NB4 (cell line): ENCODE measurements around the gene SUN2.

Source experiments
- DNase-seq: peaks from one replicate; pipeline ENCODE4 v3.0.0; 2010; ENCODE audit warnings: low read depth
- H3K4me3 ChIP-seq: one replicate; pipeline ENCODE4 v1.5.1; 2011; ENCODE audit warnings: mild to moderate bottlenecking, low read depth, low read length, moderate library complexity
- MAX ChIP-seq: IDR thresholded peaks from 2 replicates; pipeline ENCODE4 v1.6.1; 2011; ENCODE audit warnings: low read depth, low read length
- MYC ChIP-seq: IDR thresholded peaks from 2 replicates; pipeline ENCODE4 v1.6.1; 2011; ENCODE audit warnings: low read depth, low read length
- POLR2A ChIP-seq: IDR thresholded peaks from 2 replicates; pipeline ENCODE4 v1.6.1; 2011; ENCODE audit warnings: mild to moderate bottlenecking; ENCODE audit not compliant: insufficient read length; ENCODE audit errors: extremely low read depth
- TF ChIP-seq, protein P1 (sequence below): IDR thresholded peaks from one replicate; pipeline ENCODE4 v1.5.1; 2012; ENCODE audit warnings: low read depth, low read length

Gene SUN2

GRCh38 chr22:38774496-38775166 is 18.8 kb upstream of the SUN2 start:
- TF ChIP-seq POLR2A (no peak), MYC (no peak), MAX (no peak)
- TF ChIP-seq, protein P1, sequence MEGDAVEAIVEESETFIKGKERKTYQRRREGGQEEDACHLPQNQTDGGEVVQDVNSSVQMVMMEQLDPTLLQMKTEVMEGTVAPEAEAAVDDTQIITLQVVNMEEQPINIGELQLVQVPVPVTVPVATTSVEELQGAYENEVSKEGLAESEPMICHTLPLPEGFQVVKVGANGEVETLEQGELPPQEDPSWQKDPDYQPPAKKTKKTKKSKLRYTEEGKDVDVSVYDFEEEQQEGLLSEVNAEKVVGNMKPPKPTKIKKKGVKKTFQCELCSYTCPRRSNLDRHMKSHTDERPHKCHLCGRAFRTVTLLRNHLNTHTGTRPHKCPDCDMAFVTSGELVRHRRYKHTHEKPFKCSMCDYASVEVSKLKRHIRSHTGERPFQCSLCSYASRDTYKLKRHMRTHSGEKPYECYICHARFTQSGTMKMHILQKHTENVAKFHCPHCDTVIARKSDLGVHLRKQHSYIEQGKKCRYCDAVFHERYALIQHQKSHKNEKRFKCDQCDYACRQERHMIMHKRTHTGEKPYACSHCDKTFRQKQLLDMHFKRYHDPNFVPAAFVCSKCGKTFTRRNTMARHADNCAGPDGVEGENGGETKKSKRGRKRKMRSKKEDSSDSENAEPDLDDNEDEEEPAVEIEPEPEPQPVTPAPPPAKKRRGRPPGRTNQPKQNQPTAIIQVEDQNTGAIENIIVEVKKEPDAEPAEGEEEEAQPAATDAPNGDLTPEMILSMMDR, result no peak
- no peak for DNase-seq
- H3K4me3 ChIP-seq, result no peak overlapping the region

DNA sequence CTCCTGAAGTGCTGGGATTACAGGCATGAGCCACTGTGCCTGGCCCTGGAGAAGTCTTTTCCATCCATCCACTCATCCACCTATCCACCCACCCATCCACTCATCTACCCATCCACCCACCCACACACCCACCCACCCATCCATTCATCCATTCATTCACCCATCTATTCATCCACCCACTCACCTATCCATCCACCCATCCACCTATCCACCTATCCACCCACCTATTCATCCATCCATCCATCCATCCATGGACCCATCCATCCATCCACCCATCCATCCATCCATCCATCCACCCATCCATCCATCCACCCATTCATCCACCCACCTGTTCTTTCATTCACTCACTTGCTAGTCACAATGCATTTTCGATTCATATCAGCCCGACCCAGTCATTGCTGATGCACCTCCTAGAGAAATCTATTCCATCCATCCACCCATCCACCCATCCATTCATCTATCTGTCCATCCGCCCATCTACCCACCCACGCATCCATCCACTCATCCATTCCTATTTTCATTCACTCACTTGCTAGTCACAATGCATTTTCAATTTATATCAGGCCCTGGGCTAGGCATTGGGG is 17.7 kb upstream of the SUN2 start:
- TF ChIP-seq POLR2A, result no peak
- TF ChIP-seq, protein P1, result no peak
- no peak for TF ChIP-seq MYC
- no peak for TF ChIP-seq MAX
- DNase-seq, result no peak
- no peak overlapping the region for H3K4me3 ChIP-seq

DNA sequence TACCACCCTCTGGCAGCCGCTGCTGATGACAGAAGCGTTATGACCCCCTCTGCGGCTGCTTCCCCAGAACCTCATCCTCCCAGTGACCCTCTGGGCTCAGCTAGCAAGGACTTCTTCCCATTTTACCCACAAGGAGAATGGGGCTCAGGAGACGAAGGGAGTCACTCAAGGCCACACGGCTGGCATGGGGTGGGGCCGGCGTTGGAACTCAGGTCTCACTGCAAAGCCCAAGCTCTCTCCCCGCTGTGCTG is 16.8 kb upstream of the SUN2 start:
- TF ChIP-seq, protein P1, result no peak
- no peak for TF ChIP-seq MAX
- TF ChIP-seq MYC, result no peak
- TF ChIP-seq POLR2A, result no peak
- no peak for DNase-seq
- no peak overlapping the region for H3K4me3 ChIP-seq

DNA sequence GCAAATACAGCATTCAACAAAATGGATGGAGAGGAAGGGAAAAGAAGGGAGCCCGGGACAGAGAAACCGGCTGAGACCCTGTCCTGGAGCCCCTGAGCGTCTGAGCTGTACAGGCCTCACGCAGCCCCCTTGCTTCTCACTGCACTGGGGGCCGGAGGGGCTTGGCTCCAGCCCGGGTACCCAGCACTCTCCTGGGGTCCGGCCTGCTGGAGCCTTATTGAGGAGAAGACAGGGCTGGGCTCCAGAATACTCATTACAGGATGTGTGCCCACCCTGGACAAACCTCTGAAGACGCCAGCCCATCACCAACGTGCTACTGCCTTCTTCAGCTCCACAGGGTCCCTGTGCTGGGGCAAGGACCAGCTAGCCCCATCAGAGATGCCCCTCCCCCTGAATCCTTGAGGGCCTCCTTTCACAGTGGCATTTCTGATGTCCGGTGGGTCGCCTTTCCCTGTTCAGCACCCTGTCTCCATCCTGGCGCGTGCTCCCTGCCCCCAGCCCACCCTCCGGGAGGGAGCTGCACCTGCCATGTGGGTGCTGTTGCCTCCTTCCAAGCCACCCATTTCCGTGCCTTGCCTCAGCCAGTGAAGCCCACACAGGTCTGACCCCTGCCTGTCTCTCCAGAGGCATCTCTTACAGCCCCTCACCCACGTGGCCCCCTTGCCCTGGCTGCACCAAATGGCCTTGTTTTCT is 14.6 kb upstream of the SUN2 start:
- TF ChIP-seq MAX (no peak), POLR2A (no peak), MYC (no peak)
- TF ChIP-seq, protein P1, result no peak
- H3K4me3 ChIP-seq, result no peak overlapping the region
- DNase-seq, result no peak

DNA sequence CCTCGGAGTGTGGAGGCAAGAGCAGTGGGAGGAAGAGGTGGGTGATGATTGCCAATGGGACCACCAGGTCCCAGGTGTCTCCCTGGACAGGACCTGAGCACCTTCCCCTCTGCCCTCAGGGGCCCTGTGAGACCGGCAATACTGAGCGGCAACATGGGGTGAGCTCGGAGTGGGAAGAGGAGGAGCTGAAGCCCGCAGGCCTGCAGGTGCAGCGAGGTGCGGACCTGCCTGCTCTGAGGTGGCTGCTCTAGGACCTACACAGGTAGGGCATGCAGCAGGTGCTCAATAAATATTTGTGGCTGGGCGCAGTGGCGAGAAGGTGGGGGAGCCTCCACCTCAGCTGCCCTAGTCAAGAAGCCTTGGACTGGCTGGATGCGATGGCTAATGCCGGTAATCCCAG is 12.2 kb upstream of the SUN2 start:
- TF ChIP-seq MYC, result no peak
- TF ChIP-seq MAX, result no peak
- TF ChIP-seq, protein P1, result no peak
- TF ChIP-seq POLR2A, result no peak
- DNase-seq, result no peak
- H3K4me3 ChIP-seq, result no peak overlapping the region
